ENCODE data around the gene DLX4. TPM values are rescaled to one million over a fixed set of nuclear protein-coding genes. Genes with fewer than 3 reads are reported as not detected.

Gene DLX4
- total RNA-seq, 2 donors from 2014 or later: 0.45 to 0.71 TPM

DNA sequence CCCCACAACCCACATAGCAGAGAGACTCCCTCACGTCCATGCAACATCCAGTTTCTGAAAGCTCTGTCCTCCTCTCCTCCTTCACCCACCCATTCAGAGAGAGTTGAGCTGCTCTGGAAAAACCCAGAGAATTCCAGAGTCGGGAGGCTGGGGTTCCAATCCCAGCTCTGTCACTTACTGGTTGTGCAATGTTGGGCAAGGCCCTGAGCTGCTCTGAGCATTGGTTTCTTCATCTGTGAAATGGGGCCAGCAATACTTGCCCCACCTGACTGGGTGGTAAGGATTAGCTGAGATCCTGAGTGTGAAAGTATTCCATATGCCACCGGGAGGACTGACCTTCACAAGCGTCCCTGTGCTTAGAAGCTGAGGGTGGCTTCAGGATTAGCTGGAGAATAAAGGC is 12.2 kb upstream of the DLX4 start:
- H3K27me3 Mint-ChIP-seq: peaks cover 25 to 35% of the 10 kb centered on the region in 2 donors

DNA sequence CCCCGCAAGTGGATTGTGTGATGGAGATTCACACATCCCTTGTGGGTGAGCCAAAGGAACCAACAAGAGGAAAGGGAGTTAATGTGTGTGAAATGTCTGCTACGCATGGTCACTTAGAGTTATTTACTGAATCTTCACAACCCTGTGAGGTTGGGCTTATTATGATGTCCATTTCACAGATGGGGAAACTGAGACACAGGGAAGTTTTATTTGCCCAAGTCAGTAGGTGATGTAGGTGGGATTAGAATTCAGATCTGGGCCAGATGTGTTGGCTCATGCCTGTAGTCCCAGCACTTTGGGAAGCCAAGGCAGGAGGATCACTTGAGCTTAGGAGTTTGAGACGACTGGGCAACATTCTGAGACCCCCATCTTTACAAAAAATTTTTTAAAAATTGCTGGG is 11.6 kb upstream of the DLX4 start:
- ATAC-seq (no peak), DNase-seq (ENCODE audit: low spot score) (no peak)
- Mint-ChIP-seq H3K9me3 (no peaks in the 10 kb centered on the region), H3K4me1 (ENCODE audit: low read depth in 2 of 2) (no peaks in the 10 kb centered on the region), H3K4me3 (no peak overlapping the region), H3K36me3 (no peaks in the 10 kb centered on the region), H3K27me3 (peaks cover 19 to 31% of the 10 kb centered on the region in 2 donors), H3K27ac (no peak overlapping the region)

More for the DNA sequence above, 12.2 kb upstream of the DLX4 start:
- no peak overlapping the region for H3K4me3 Mint-ChIP-seq
- H3K36me3 Mint-ChIP-seq: no peaks in the 10 kb centered on the region
- ATAC-seq (no peak), DNase-seq (ENCODE audit: low spot score) (no peak)
- no peaks in the 10 kb centered on the region for H3K4me1 Mint-ChIP-seq (ENCODE audit: low read depth in 2 of 2)
- H3K9me3 Mint-ChIP-seq: no peaks in the 10 kb centered on the region
- no peak overlapping the region for H3K27ac Mint-ChIP-seq

DNA sequence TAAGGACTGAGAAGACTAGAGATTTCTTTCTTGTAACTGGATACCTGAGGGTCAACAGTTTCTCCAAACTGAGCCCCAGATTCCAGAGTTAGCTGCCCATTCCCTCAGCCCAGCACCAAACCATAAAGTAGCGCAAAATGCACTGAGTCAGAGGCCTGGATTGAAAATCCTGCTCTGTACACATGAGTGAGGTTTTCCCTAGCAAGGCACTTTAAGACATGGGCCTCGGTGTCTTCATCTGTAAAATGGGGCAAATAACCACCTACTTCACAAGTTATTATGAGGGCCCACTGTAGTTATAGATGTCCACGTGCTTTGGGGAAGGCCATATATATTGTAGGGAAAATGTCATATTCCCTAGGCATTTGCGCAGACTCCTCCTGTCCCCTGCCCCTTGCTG is 10.3 kb upstream of the DLX4 start:
- peaks cover 12 to 26% of the 10 kb centered on the region in 2 donors for H3K27me3 Mint-ChIP-seq
- H3K4me1 Mint-ChIP-seq (ENCODE audit: low read depth in 2 of 2): peaks cover 5% of the 10 kb centered on the region in 2 donors
- no peak overlapping the region for H3K27ac Mint-ChIP-seq
- no peaks in the 10 kb centered on the region for H3K36me3 Mint-ChIP-seq
- no peak overlapping the region for H3K4me3 Mint-ChIP-seq
- H3K9me3 Mint-ChIP-seq: no peaks in the 10 kb centered on the region
- ATAC-seq: no peak
- DNase-seq (ENCODE audit: low spot score): no peak

DNA sequence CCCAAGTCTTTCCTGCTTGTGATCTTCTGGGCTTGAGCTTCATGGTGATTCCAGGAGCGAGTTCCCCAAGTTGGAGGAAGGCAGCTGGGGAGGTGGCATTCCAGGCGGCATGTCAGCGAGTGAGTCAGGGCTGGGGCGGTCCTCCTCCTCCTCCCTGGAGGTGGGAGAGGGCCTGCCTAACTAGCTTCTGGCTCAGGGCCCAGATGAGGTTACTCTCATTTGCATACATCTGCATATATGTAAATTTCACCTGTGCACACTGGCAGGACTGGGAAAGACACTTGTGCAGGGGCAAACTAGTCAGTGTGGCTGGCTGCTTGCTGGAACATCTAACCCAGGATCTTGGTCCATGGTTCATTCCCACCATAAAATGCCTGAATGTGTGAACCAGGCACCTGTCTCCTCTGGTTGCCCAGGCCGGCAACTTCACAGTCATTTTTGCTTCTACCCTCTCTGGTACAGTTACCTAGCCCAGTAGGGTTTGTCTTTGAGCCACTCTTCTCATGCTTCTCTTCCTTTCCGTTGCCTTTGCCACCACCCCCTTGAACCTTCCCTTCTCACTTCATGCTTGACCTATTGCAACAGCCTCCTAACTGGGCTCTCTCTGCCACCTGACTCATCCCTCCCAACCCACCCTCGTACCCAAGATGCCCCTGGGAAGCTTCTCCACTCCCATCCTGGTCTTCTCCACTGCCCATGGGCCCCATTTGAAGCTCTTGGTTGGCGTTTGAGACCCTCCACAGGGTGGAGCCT is 9.6 kb upstream of the DLX4 start:
- Mint-ChIP-seq H3K4me1 (ENCODE audit: low read depth in 2 of 2) (peaks cover 9 to 10% of the 10 kb centered on the region in 2 donors), H3K27me3 (peaks cover 13 to 28% of the 10 kb centered on the region in 2 donors), H3K36me3 (no peaks in the 10 kb centered on the region), H3K4me3 (no peak overlapping the region), H3K27ac (no peak overlapping the region), H3K9me3 (no peaks in the 10 kb centered on the region)
- DNase-seq (ENCODE audit: low spot score): no peak
- no peak for ATAC-seq

DNA sequence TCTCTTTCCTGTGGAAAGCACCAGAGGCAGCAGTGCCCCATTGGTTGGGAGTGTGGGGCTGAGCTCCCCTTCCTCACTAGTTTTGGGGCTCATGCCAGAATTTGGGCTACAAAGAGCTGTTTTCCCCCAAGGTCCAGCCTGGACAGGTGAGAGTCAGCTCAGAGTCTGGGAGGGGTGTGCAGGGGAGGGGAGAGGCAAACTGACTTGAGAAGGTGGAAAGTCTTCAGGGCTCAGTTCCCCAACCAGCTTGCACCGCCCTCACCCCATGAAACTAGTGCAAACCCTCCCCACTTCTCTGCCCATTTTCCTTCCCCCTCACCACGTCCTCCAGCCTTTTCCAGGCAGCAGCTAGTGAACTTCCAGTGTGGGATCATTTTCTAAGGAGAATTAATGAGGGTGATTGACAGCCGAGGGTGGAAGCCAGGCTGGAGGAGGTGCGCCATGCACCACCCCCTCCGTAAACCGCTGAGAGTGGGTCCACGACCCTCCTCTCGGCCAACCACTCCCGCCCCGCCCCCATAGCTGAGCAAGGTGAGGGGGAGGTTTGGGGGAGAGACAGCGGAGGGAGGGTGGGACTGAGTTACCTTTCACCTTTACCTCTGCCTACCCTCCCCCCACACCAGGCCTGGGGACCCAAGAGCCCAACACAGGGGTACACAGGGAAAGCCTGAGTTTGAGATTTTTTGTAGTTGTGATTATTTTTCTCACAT is 6.2 kb upstream of the DLX4 start:
- DNase-seq (ENCODE audit: low spot score): no peak
- no peaks in the 10 kb centered on the region for H3K9me3 Mint-ChIP-seq
- no peak overlapping the region for H3K27ac Mint-ChIP-seq
- no peak for ATAC-seq
- peaks cover 22 to 24% of the 10 kb centered on the region in 2 donors for H3K4me1 Mint-ChIP-seq (ENCODE audit: low read depth in 2 of 2)
- H3K27me3 Mint-ChIP-seq: peaks cover 47 to 50% of the 10 kb centered on the region in 2 donors
- H3K4me3 Mint-ChIP-seq: no peak overlapping the region
- no peaks in the 10 kb centered on the region for H3K36me3 Mint-ChIP-seq

DNA sequence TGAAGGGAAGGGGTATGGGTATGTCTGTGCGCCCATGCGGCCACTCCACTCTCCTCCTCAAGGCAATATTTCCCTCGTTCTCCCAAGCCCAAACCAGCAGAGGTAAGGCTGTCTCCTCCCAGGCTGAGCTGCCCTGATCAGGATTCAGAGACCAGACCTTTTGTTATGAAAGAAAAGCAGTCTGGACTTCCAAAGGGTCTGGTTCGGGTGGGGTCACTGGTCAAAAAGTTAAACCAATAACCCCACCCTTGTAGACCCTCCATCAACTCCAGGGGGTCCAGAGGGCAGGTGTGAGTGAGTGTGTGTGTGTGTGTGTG is 5.7 kb upstream of the DLX4 start:
- Mint-ChIP-seq H3K36me3 (no peaks in the 10 kb centered on the region), H3K27me3 (peaks cover 49 to 53% of the 10 kb centered on the region in 2 donors), H3K27ac (no peak overlapping the region), H3K4me3 (no peak overlapping the region), H3K4me1 (ENCODE audit: low read depth in 2 of 2) (peaks cover 26 to 28% of the 10 kb centered on the region in 2 donors), H3K9me3 (no peaks in the 10 kb centered on the region)
- no peak for DNase-seq (ENCODE audit: low spot score)
- ATAC-seq: no peak

DNA sequence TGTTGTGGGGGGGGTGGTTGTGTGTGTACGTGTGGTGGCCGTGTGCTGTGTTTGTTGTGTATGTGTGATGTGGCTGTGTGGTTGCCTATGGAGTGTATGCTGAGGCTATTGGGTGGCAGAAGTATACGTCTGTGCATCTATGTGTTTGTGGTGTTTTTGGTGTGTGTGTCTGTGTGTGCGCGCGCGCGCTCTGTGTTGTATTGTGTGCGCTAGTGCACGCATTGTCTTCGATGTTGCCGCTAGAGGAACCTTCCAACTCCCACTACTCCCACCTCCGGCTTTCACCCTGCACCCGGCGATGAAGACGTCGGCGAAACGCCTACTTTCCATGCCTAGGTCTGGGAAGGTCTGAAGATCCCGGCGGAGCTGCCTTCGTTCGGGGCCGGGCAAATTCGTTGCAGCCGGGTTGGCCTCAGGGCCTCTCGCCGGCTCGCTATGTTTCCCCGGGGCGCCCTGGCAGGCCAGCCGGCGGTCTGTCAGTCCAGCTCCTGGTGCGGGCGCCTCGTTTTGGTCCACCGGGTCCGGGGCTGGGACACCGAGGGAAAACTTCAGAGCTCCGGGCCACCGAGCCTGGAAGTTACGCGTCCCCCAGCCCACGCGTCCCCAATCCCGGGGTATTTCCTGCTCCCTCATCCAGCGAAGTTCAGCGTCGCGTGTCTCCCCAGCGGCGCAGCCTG is 5.2 kb upstream of the DLX4 start:
- ATAC-seq (no peak), DNase-seq (ENCODE audit: low spot score) (no peak)
- peaks cover 26 to 29% of the 10 kb centered on the region in 2 donors for H3K4me1 Mint-ChIP-seq (ENCODE audit: low read depth in 2 of 2)
- H3K4me3 Mint-ChIP-seq: peak overlapping the region; percentile 15
- no peak overlapping the region for H3K27ac Mint-ChIP-seq
- peaks cover 49 to 53% of the 10 kb centered on the region in 2 donors for H3K27me3 Mint-ChIP-seq
- no peaks in the 10 kb centered on the region for H3K36me3 Mint-ChIP-seq
- H3K9me3 Mint-ChIP-seq: no peaks in the 10 kb centered on the region

DNA sequence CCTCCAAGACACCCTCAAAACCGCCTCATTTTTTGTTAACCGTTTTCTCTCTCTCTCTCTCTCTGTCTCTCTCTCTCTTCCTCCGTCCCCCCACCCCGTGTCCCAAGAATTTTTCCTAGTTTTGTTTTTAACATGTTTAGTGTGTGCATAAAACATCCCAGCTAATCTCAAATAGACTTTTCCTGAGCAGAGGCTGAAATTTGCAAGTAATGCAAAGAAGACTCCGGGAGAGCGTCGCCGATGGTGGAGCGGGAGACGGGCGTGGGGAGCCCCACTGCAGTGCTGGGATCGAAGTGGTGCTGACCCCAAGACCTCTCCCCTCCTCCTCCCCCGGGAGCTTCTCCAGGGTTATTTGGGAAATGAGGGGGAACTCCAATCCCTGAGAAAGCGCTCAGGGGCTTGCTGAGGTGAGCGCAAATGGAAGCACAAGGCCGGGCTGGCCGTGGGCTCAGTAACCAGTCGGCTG is 4.7 kb upstream of the DLX4 start:
- Mint-ChIP-seq H3K27me3 (peaks cover 49 to 54% of the 10 kb centered on the region in 2 donors), H3K4me1 (ENCODE audit: low read depth in 2 of 2) (peaks cover 30 to 33% of the 10 kb centered on the region in 2 donors), H3K36me3 (no peaks in the 10 kb centered on the region), H3K9me3 (no peaks in the 10 kb centered on the region), H3K27ac (no peak overlapping the region), H3K4me3 (peak overlapping the region; percentile 15)
- DNase-seq (ENCODE audit: low spot score): no peak
- ATAC-seq: no peak

DNA sequence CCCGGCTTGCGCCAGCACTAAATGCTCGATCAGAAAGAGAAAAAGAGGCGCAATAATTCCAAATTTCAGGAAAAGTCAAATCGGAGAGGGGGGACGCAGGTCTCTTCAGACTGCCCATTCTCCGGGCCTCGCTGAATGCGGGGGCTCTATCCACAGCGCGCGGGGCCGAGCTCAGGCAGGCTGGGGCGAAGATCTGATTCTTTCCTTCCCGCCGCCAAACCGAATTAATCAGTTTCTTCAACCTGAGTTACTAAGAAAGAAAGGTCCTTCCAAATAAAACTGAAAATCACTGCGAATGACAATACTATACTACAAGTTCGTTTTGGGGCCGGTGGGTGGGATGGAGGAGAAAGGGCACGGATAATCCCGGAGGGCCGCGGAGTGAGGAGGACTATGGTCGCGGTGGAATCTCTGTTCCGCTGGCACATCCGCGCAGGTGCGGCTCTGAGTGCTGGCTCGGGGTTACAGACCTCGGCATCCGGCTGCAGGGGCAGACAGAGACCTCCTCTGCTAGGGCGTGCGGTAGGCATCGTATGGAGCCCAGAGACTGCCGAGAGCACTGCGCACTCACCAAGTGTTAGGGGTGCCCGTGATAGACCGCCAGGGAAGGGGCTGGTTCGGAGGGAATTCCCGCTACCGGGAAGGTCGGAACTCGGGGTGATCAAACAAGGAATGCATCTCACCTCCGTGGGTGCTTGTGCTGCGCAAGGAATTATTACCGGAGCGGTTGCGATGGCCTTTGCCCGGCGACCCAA is 4.0 kb upstream of the DLX4 start:
- Mint-ChIP-seq H3K27ac (no peak overlapping the region), H3K36me3 (no peaks in the 10 kb centered on the region), H3K9me3 (no peaks in the 10 kb centered on the region), H3K4me1 (ENCODE audit: low read depth in 2 of 2) (peaks cover 34 to 36% of the 10 kb centered on the region in 2 donors), H3K4me3 (no peak overlapping the region), H3K27me3 (peaks cover 49 to 54% of the 10 kb centered on the region in 2 donors)
- no peak for ATAC-seq
- DNase-seq (ENCODE audit: low spot score): no peak

DNA sequence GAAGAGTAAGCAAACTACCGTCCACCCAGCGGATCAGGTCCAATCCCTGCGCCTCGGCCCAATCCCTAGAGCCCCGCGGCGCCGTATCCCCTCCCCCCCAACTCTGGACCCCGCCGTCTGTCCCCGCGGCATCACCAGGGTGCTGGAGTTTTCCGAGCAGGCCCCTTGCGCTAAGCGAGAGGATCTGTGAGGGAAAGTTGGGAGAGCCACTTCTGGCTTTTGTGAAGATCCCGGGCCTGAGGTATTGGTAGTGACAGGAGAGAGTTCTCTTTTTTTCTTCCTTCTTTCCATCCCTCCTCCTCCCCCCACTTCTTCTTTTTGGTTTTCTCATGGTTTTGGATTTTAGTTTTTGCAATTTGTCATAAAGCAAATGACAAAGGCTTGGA is 3.5 kb upstream of the DLX4 start:
- DNase-seq (ENCODE audit: low spot score) (no peak), ATAC-seq (no peak)
- Mint-ChIP-seq H3K27me3 (peaks cover 55 to 59% of the 10 kb centered on the region in 2 donors), H3K4me1 (ENCODE audit: low read depth in 2 of 2) (peaks cover 34 to 39% of the 10 kb centered on the region in 2 donors), H3K9me3 (no peaks in the 10 kb centered on the region), H3K27ac (no peak overlapping the region), H3K4me3 (peak overlapping the region; percentile 28), H3K36me3 (no peaks in the 10 kb centered on the region)

DNA sequence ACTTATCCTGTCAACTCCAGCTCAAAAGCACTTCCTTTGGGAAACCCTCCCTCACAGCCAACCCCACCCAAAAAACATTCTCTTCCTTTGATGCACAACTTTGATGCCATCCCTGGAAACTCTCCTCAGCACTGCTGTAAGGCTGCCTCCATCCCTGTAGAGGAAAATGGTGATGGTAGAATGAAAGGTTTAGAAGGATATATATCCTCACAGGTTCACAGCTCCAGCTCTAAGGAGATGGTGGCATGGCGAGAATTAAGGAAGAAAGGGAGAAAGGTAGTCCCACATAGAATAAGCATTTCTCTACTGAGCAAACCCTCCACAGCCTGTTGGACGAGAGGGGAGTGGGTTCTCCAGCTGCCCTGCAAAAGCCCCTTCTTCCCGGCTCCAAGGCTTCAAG is 2.2 kb upstream of the DLX4 start:
- Mint-ChIP-seq H3K27ac (no peak overlapping the region), H3K27me3 (peaks cover 64 to 65% of the 10 kb centered on the region in 2 donors), H3K36me3 (no peaks in the 10 kb centered on the region), H3K4me3 (no peak overlapping the region), H3K4me1 (ENCODE audit: low read depth in 2 of 2) (peaks cover 34 to 51% of the 10 kb centered on the region in 2 donors), H3K9me3 (no peaks in the 10 kb centered on the region)
- ATAC-seq: no peak
- no peak for DNase-seq (ENCODE audit: low spot score)

DNA sequence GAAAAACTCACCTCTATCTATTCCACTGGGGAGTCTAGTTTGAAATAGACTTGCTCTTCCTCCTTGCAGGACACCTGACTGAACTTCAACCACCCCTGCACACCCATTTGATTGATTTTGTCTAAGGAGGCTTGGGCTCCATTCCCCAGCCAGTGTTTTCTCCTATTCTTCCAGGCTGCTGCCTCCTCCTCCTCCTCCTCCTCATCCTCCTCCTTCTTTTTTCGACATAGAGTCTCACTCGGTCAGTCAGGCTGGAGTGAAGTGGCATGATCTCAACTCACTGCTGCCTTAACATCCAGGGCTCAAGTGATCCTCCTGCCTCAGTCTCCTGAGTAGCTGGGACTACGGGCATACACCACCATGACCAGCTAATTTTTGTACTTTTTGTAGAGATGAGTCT is 1.8 kb upstream of the DLX4 start:
- H3K4me3 Mint-ChIP-seq: no peak overlapping the region
- no peak overlapping the region for H3K27ac Mint-ChIP-seq
- peaks cover 34 to 51% of the 10 kb centered on the region in 2 donors for H3K4me1 Mint-ChIP-seq (ENCODE audit: low read depth in 2 of 2)
- H3K9me3 Mint-ChIP-seq: no peaks in the 10 kb centered on the region
- ATAC-seq (no peak), DNase-seq (ENCODE audit: low spot score) (no peak)
- H3K36me3 Mint-ChIP-seq: no peaks in the 10 kb centered on the region
- H3K27me3 Mint-ChIP-seq: peaks cover 65% of the 10 kb centered on the region in 2 donors

DNA sequence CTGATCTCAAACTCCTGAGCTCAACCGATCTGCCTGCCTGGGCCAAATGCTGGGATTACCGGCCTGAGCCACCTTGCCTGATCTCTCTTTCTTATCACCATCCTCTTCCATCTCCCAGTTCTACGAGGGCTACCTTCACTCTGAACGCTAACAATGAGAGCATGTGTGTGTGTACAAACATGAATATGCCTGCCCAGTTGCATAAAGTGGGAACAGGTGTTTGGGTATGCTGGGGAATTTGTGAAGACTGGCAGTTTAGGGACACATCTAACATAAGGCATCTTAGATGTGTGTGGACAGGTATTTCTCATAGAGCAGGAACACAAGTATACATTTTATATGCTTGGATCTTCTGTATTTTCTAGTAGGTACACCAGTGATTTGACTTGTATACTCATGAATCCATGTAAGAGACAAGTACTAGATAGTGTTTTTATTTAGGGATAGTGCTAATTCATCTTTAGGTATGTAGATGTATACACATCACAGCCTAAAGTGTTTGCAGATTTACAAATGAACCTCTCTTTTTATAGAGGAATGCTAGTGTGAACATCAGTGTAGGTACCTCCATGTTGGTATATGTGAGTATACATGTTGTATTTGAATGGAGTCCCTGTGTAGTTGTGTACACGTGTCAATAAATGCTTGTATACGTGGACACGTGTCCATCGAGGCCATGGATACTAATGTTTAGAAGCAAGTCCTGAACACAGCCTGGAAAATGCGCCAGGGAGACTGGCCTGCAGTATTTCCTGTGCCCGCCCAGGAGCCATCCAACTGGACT is 1.2 kb upstream of the DLX4 start:
- DNase-seq (ENCODE audit: low spot score) (no peak), ATAC-seq (no peak)
- no peaks in the 10 kb centered on the region for H3K9me3 Mint-ChIP-seq
- peaks cover 34 to 51% of the 10 kb centered on the region in 2 donors for H3K4me1 Mint-ChIP-seq (ENCODE audit: low read depth in 2 of 2)
- peaks cover 65% of the 10 kb centered on the region in 2 donors for H3K27me3 Mint-ChIP-seq
- H3K36me3 Mint-ChIP-seq: no peaks in the 10 kb centered on the region
- no peak overlapping the region for H3K27ac Mint-ChIP-seq
- H3K4me3 Mint-ChIP-seq: peak overlapping the region; percentile 88

Measured in natural killer cell treated with Interleukin-12 subunit alpha and Interleukin-12 subunit beta and Interleukin-15 and Interleukin-18, amount 100 ng/mL, for 72 hours (primary cell).